Measurements from ENCODE around the gene IL23A.

Gene IL23A, protein sequence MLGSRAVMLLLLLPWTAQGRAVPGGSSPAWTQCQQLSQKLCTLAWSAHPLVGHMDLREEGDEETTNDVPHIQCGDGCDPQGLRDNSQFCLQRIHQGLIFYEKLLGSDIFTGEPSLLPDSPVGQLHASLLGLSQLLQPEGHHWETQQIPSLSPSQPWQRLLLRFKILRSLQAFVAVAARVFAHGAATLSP
- long read RNA-seq = 0 reads

DNA sequence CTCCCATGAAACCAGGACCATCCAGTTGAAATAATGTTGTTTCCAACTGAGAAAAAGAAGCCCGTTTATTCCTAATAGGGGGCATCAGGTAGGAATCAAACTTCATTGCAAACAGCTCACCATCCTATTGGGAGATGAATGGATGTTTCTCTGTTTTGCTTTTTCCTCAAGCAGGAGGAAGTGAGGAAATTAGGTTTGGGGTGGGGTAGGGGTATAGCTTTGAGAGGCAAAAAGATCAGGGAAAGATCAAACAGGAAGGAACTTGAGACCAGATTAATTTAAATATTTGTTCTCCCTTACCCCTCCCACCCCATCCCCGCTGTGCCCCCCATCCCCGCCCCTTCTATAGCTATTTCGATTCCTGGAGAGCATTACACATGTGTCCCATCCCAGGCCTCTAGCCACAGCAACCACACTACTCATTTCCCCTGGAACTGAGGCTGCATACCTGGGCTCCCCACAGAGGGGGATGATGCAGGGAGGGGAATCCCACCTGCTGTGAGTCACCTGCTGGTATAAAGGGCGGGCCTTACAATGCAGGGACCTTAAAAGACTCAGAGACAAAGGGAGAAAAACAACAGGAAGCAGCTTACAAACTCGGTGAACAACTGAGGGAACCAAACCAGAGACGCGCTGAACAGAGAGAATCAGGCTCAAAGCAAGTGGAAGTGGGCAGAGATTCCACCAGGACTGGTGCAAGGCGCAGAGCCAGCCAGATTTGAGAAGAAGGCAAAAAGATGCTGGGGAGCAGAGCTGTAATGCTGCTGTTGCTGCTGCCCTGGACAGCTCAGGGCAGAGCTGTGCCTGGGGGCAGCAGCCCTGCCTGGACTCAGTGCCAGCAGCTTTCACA is at the start of gene IL23A:
Gene IL23A, plus strand, starts transcription at position 577 of the 850 bp plus-strand sequence. Its CDS starts 161 bp downstream, at position 738.
- Histone ChIP-seq H3K4me3 (replicated peaks; ENCODE audit: insufficient read depth, low read length) (no peak within 1 kb of the TSS), H3K27ac (replicated peaks) (peak within 1 kb of the TSS; percentile 63), H3K27me3 (ENCODE audit: insufficient read depth, poor library complexity, severe bottlenecking) (no peaks in the 10 kb centered on the region)
- DNase-seq (ENCODE audit: low read depth in 1 of 2, low spot score in 1 of 2) = peak in 1 of 2 experiments; percentile 35
- peak; percentile 32; the same call in 1 of the 2 replicates for TF ChIP-seq SPI1 (IDR thresholded peaks at IDR 0.05; ENCODE audit: borderline replicate concordance, low read depth)
- TF ChIP-seq, protein P1, sequence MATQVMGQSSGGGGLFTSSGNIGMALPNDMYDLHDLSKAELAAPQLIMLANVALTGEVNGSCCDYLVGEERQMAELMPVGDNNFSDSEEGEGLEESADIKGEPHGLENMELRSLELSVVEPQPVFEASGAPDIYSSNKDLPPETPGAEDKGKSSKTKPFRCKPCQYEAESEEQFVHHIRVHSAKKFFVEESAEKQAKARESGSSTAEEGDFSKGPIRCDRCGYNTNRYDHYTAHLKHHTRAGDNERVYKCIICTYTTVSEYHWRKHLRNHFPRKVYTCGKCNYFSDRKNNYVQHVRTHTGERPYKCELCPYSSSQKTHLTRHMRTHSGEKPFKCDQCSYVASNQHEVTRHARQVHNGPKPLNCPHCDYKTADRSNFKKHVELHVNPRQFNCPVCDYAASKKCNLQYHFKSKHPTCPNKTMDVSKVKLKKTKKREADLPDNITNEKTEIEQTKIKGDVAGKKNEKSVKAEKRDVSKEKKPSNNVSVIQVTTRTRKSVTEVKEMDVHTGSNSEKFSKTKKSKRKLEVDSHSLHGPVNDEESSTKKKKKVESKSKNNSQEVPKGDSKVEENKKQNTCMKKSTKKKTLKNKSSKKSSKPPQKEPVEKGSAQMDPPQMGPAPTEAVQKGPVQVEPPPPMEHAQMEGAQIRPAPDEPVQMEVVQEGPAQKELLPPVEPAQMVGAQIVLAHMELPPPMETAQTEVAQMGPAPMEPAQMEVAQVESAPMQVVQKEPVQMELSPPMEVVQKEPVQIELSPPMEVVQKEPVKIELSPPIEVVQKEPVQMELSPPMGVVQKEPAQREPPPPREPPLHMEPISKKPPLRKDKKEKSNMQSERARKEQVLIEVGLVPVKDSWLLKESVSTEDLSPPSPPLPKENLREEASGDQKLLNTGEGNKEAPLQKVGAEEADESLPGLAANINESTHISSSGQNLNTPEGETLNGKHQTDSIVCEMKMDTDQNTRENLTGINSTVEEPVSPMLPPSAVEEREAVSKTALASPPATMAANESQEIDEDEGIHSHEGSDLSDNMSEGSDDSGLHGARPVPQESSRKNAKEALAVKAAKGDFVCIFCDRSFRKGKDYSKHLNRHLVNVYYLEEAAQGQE (IDR thresholded peaks at IDR 0.05; ENCODE audit: insufficient replicate concordance, low read depth) = no peak
- TF ChIP-seq, protein P2, sequence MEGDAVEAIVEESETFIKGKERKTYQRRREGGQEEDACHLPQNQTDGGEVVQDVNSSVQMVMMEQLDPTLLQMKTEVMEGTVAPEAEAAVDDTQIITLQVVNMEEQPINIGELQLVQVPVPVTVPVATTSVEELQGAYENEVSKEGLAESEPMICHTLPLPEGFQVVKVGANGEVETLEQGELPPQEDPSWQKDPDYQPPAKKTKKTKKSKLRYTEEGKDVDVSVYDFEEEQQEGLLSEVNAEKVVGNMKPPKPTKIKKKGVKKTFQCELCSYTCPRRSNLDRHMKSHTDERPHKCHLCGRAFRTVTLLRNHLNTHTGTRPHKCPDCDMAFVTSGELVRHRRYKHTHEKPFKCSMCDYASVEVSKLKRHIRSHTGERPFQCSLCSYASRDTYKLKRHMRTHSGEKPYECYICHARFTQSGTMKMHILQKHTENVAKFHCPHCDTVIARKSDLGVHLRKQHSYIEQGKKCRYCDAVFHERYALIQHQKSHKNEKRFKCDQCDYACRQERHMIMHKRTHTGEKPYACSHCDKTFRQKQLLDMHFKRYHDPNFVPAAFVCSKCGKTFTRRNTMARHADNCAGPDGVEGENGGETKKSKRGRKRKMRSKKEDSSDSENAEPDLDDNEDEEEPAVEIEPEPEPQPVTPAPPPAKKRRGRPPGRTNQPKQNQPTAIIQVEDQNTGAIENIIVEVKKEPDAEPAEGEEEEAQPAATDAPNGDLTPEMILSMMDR (IDR thresholded peaks at IDR 0.05; ENCODE audit: insufficient read depth, low read length) = no peak
- TF ChIP-seq GABPA (IDR thresholded peaks at IDR 0.05; ENCODE audit: low read depth) = no peak
- TF ChIP-seq POLR2AphosphoS5 (IDR thresholded peaks at IDR 0.05; ENCODE audit: low read depth) = no peak

DNA sequence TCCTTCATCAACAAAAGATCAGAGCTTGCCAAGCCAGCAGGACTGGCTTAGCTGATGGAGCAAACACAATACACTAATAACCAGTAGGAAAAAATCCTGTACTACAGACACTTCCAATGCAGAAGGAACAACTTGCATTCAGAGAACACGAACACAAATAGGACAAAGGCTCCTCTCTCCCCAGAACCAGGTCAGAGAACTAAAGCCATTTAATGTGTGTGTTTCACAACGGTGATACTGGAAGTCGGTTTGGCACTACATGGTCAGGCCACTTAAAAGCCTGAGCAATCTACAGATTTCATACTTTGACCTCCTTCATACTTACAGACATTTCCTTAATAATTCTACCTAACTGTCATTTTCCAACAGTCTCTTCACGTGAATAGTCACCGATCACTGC is 44.9 kb upstream of the IL23A start:
- no peak for TF ChIP-seq POLR2AphosphoS5 (IDR thresholded peaks at IDR 0.05; ENCODE audit: low read depth)
- TF ChIP-seq, protein P2 (IDR thresholded peaks at IDR 0.05; ENCODE audit: insufficient read depth, low read length) = no peak
- TF ChIP-seq SPI1 (IDR thresholded peaks at IDR 0.05; ENCODE audit: borderline replicate concordance, low read depth) = no peak
- TF ChIP-seq, protein P1 (IDR thresholded peaks at IDR 0.05; ENCODE audit: insufficient replicate concordance, low read depth) = no peak
- no peak for TF ChIP-seq GABPA (IDR thresholded peaks at IDR 0.05; ENCODE audit: low read depth)
- no peak overlapping the region for H3K27ac ChIP-seq (replicated peaks)

DNA sequence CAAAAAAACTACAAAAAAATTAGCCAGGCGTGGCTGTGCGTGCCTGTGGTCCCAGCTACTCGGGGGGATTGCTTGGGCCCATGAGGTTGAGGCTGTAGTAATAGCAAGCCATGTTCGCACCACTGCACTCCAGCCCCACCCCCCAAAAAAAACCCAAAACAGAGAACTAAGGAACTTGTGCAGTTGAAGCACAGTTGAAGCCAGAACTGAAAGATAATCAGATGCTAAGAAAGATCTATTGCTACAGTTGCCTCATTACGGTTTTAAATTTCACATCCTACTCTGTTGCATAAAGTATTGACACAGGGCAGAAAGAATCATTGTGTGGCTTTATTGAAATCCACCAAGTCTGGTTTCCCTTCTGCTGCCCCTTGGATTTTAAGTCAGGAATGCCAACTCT is 42.4 kb upstream of the IL23A start:
- H3K4me3 ChIP-seq (replicated peaks; ENCODE audit: insufficient read depth, low read length) = no peak overlapping the region
- H3K27me3 ChIP-seq (ENCODE audit: insufficient read depth, poor library complexity, severe bottlenecking) = no peaks in the 10 kb centered on the region
- TF ChIP-seq, protein P1 (IDR thresholded peaks at IDR 0.05; ENCODE audit: insufficient replicate concordance, low read depth) = no peak
- TF ChIP-seq, protein P2 (IDR thresholded peaks at IDR 0.05; ENCODE audit: insufficient read depth, low read length) = no peak
- no peak for TF ChIP-seq GABPA (IDR thresholded peaks at IDR 0.05; ENCODE audit: low read depth)
- TF ChIP-seq POLR2AphosphoS5 (IDR thresholded peaks at IDR 0.05; ENCODE audit: low read depth) = no peak
- no peak for TF ChIP-seq SPI1 (IDR thresholded peaks at IDR 0.05; ENCODE audit: borderline replicate concordance, low read depth)
- DNase-seq (ENCODE audit: low read depth in 1 of 2, low spot score in 1 of 2) = peak in 1 of 2 experiments; percentile 39
- no peak overlapping the region; the same call in 1 of the 2 replicates for H3K27ac ChIP-seq (replicated peaks)

More for the DNA sequence above, 44.9 kb upstream of the IL23A start:
- no peak for DNase-seq (ENCODE audit: low read depth in 1 of 2, low spot score in 1 of 2)
- H3K27me3 ChIP-seq (ENCODE audit: insufficient read depth, poor library complexity, severe bottlenecking) = no peaks in the 10 kb centered on the region
- H3K4me3 ChIP-seq (replicated peaks; ENCODE audit: insufficient read depth, low read length) = no peak overlapping the region

Data from HL-60 (cell line).